K562 (cell line): ENCODE data around the gene NOA1.

Experiments used
- CTCF ChIP-seq, 3 experiments: IDR thresholded peaks in 2 of 3; conservative IDR thresholded peaks in 1 of 3; 2 replicates each; pipeline ENCODE4 v1.5.1; 2011 to 2012; ENCODE audit warnings: low read length in 3 of 3, mild to moderate bottlenecking in 3 of 3, control low read depth in 2 of 3, improper control_type of control experiment in 1 of 3, inconsistent platforms in 1 of 3, low read depth in 1 of 3, mixed read lengths in 1 of 3, moderate library complexity in 1 of 3; ENCODE audit not compliant: insufficient read depth in 2 of 3
- FOXJ3 ChIP-seq: sonication (generic); formaldehyde crosslinking; IDR thresholded peaks from 2 replicates; pipeline ENCODE4 v1.4.0; 2020; ENCODE audit warnings: mild to moderate bottlenecking, missing genetic modification reagents
- KDM5B ChIP-seq: fragments of 200-600 bp; sonication (generic); IDR thresholded peaks from 2 replicates; pipeline ENCODE4 v1.6.1; 2012; ENCODE audit warnings: low read depth, mild to moderate bottlenecking, moderate library complexity, low read length, control low read depth, inconsistent platforms; ENCODE audit not compliant: insufficient replicate concordance
- PRDM10 ChIP-seq: fragments of 450-650 bp; IDR thresholded peaks from 2 replicates; pipeline ENCODE4 v1.6.1; 2018; ENCODE audit not compliant: partially characterized antibody
- RFX5 ChIP-seq: IDR thresholded peaks from 2 replicates; pipeline ENCODE4 v1.6.1; 2011; ENCODE audit warnings: low read depth, mild to moderate bottlenecking, improper control_type of control experiment, low read length
- SIN3A ChIP-seq, 2 experiments: fragments of 150-350 bp in 1 of 2; IDR thresholded peaks; 2 replicates each; pipeline ENCODE4 v1.6.1; 2011 to 2016; ENCODE audit warnings: borderline replicate concordance in 2 of 2, low read depth in 2 of 2, low read length in 2 of 2, mild to moderate bottlenecking in 2 of 2, moderate library complexity in 2 of 2; ENCODE audit not compliant: control insufficient read depth in 1 of 2
- YY1 ChIP-seq, 3 experiments: IDR thresholded peaks; 2 replicates each; pipeline ENCODE4 v1.6.1; 2011; ENCODE audit warnings: low read length in 2 of 3, mild to moderate bottlenecking in 2 of 3, moderate library complexity in 2 of 3, borderline replicate concordance in 1 of 3, control low read depth in 1 of 3, low read depth in 1 of 3; ENCODE audit not compliant: insufficient read depth in 3 of 3, insufficient replicate concordance in 2 of 3, control insufficient read depth in 1 of 3, insufficient read length in 1 of 3; ENCODE audit errors: extremely low read depth in 1 of 3
- ZNF121 ChIP-seq: sonication (generic); formaldehyde crosslinking; conservative IDR thresholded peaks from 2 replicates; pipeline ENCODE4 v1.8.0; 2022; ENCODE audit warnings: missing genetic modification reagents
- ZNF449 ChIP-seq: fragments of 250-450 bp; sonication (Bioruptor Pico); IDR thresholded peaks from 2 replicates; pipeline ENCODE4 v1.8.0; 2022; ENCODE audit warnings: moderate library complexity, mild to moderate bottlenecking, inconsistent platforms
- ZNF644 ChIP-seq: fragments of 200-800 bp; sonication (Bioruptor generic); IDR thresholded peaks from 2 replicates; pipeline ENCODE4 v1.6.1; 2016; ENCODE audit warnings: low read depth, missing genetic modification characterization, missing compliant biosample characterization
- TF ChIP-seq, protein P1 (sequence below): fragments of 150-350 bp; conservative IDR thresholded peaks from 2 replicates; pipeline ENCODE4 v1.6.1; 2014; ENCODE audit warnings: low read length

DNA sequence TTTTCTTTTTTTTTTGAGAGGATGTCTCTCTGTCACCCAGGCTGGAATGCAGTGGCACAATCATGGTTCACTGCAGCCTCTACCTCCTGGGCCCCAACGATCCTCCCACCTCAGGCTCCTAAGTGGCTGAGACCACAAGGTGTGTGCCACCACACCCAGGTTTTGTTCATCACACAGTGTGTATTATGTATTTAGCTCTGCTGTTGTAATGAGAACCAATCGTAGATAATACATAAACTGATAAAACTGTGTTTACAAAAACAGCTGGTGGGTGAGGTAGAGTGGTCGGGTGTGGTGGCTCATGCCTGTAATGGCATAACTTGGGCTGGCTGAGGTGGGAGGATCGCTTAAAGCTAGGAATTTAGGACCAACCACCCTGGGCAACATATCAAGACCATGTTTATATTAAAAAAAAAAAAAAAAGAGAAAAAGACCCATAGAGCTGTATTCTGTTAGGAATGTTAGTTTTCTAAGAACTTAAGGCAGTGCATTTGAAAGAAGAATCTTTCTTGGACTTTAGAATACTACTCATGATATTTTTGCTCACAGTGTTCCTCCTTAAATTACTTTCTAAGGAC lies 36.2 kb upstream of the NOA1 start:
- TF ChIP-seq PRDM10 (no peak), FOXJ3 (CRISPR knock-in tag) (no peak), CTCF (IDR thresholded peaks at IDR 0.05 in 2 of 3, conservative IDR thresholded peaks at IDR 0.05 in 1 of 3; ENCODE audit: insufficient read depth in 2 of 3, low read depth in 1 of 3, low read length in 3 of 3) (no peak), SIN3A (IDR thresholded peaks at IDR 0.05; ENCODE audit: borderline replicate concordance in 2 of 2, control insufficient read depth in 1 of 2, low read depth in 2 of 2, low read length in 2 of 2) (no peak), YY1 (IDR thresholded peaks at IDR 0.05; ENCODE audit: borderline replicate concordance in 1 of 3, control insufficient read depth in 1 of 3, extremely low read depth in 1 of 3, insufficient read depth in 3 of 3, insufficient read length in 1 of 3, insufficient replicate concordance in 2 of 3, low read depth in 1 of 3, low read length in 2 of 3) (no peak), KDM5B (no peak), RFX5 (no peak), ZNF449 (no peak), ZNF121 (CRISPR knock-in tag) (no peak), ZNF644 (no peak)
- TF ChIP-seq, protein P1, sequence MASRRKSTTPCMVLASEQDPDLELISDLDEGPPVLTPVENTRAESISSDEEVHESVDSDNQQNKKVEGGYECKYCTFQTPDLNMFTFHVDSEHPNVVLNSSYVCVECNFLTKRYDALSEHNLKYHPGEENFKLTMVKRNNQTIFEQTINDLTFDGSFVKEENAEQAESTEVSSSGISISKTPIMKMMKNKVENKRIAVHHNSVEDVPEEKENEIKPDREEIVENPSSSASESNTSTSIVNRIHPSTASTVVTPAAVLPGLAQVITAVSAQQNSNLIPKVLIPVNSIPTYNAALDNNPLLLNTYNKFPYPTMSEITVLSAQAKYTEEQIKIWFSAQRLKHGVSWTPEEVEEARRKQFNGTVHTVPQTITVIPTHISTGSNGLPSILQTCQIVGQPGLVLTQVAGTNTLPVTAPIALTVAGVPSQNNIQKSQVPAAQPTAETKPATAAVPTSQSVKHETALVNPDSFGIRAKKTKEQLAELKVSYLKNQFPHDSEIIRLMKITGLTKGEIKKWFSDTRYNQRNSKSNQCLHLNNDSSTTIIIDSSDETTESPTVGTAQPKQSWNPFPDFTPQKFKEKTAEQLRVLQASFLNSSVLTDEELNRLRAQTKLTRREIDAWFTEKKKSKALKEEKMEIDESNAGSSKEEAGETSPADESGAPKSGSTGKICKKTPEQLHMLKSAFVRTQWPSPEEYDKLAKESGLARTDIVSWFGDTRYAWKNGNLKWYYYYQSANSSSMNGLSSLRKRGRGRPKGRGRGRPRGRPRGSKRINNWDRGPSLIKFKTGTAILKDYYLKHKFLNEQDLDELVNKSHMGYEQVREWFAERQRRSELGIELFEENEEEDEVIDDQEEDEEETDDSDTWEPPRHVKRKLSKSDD, result no peak
